Activated gamma-delta T cell treated with Interleukin-2 at 50 U/mL for 16 hours (primary cell): ENCODE results near the gene PASK.
"Not testable (repeated sequence)": the region's sequence is repeated elsewhere in the genome, so short reads cannot be mapped to it uniquely, and the experiment has no call there.

Source experiments
- DNase-seq: peaks from one replicate; pipeline ENCODE4 v3.0.0-alpha.2; 2020

PASK gene

DNA sequence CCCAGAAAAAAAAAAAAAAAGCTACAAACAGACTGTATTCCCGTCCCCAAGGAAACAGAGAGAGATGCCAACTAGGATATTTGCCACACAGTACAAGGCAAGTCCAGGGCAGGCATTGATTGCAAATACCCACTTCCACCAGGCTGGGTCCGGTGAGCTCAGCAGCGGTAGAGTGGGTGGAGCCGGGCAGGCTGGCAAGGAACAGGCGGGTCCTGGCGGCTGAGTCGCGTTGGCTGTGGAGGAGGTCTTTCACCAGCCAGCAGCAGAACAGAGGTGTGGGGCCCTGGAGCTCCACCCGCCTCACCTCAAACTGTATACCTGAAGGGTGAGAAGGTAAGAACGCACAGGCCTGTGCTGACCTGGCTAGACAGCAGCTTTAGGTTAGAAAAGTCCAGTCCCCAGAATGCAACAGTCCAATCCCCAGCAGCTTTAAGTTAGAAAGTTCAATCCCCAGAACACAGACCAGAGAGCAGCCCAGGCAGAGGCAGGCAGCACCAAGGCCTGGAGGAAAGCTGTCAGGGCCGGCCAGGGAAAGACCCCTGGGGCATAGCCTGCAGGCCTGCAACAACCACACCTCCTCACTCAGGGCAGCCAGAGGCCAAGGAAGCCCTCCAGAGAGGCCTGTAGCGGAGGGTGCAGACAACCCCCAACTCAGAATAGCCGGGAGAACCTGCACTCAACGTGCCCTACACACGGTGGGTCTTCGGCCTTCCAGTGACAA, 25.3 kb downstream of the PASK start:
- no peak for DNase-seq

DNA sequence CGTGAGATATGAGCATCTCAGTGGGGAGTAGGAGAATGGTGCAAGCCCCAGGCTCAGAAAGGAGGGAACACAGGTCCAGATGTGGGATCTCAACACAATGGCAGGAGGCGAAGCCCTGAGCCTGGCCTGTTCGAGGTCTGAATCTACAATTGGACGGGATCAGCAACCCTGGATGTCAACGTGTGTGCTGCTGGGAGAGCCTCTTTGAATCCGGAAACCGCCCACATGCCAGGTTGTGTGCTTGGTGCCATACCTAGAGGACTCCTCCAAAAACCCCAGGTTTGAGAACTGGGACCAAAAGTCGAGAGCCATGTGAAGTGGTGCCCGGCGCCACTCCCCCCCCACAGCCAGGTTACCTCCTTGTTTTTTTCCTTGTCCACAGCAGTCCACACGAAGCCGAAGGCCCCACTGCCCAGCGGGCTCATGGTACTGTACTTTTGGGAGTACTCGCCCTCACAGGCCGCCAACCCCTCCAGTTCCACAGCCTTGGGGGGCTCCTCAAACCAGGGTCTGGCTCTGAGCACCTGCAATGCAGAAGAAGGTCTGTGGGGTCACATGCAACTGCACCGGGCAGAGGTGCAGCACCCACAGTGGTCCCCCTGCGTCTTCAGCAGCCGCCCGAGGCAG, 26.8 kb downstream of the PASK start:
- no peak for DNase-seq

DNA sequence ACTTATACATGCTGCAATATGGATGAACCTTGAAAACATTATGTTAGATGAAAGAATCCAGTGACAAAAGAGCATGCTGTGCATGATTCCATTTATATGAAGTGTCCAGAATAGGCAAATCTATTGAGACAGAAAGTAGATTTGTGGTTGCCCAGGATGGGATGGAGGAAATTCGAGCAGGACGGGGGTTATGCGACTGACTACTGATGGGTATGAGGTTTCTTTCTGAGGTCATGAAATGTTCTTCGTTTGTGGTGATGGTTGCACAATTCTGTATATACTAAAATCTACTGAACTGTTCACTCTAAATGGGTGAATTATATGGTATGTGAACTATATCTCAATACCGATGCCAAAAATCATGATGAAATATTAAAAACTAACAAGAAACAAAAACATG, 28.3 kb downstream of the PASK start:
- no peak for DNase-seq

GRCh38 chr2:241120440-241120839, 28.8 kb downstream of the PASK start:
- no peak for DNase-seq

DNA sequence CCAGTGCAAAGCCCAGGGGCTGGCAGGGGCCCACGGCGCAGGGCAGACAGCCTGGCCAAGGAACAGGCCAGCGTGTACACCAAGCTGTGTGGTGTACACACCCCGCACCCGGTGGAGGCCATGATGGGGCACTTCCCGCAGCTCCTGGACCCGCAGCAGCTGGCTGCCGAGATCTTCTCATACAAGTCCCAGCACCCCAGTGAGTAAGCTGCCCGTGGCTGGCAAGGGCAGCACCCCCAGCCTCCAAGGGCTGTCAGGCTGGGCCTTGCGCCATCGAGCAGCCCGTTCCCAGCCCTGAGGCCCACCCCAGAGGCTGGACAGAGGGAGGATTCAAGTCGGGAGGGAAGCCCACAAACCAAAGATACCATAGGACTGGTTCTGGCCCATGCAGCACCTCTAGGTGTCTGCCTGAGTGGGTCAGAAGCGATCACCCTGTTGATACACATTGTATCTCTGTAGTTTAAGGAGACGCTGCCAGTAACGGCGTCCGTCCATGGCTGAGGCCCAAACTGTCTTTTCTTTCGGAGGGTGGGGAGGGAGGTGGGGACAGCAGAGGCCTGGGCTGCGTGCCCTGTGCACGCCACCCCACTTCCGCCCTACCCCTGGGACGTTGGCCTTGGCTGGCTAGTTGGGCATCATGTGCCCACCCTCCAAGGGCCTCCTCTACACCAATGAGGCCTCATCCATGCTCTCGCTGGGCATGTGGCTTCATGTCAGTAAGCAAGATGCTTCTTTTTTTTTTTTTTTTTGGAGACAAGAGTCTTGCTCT, 30.4 kb downstream of the PASK start:
- DNase-seq, result no peak

DNA sequence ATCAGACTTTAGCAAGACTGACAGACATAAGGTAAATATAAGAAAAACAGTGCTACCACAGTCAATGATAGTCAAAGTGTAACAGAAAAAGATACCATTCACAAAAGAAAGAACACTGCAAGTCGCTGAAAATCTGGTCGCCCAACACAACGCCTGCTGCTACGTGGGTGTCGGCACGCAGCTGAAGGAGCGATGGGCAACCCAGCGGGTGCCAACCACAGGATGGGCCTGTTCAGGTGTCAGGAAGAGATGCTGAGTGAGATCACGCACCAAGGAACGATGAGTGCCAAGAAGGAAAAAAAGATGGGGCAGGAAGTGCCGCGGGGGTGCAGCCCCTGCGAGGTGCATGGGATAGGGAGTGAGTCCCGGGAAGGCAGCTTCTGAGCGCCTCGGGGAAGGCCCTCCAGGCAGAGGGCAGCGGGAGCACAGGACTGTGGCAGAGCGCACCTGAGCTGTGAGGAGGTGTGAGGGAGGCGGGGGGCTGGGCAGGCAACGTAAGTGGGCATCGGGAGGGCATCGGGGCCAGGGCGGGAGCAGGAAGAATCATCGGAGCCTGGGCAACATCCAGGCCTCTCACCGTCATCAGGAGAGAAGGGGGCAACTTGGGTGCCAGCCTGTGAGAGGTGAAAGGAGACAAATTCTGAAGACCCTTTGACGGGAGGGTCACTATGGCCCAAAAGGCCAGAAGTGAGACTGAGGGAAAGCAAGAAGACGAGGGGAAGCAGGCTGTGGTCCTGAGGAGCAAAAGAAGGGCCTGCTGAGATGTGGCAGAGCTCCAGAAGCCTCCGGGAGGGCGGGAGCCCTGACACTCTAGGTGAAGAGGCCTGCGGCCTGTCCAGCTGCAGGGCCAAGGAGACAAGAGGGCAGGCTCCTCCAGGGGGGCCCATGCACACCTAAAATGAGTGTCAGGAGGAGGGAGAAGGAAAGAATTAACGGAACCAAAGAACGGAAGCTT, 32.4 kb downstream of the PASK start:
- no peak for DNase-seq

- DNase-seq, result no peak
Observed at GRCh38 chr2:241115361-241115760, 33.9 kb downstream of the PASK start.

DNA sequence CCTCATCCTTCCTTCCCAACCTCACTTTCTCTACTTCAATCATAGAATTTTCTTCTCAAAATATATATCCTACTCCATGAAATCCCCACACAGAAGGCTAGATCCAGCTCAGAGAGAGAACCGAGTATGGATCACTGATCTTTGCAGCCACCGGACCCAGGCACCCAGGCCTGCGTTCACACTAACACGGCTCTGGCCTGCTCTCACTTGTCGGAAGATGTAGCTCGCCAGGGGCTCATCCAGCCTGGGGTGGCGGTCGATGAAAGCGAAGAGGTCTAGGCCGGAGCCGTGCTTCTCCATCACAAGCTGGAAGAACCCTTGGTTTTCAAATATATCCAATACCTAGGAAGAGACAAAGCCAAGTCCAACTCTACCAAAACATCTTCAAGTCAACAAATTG, 34.4 kb downstream of the PASK start:
- DNase-seq, result no peak

DNA sequence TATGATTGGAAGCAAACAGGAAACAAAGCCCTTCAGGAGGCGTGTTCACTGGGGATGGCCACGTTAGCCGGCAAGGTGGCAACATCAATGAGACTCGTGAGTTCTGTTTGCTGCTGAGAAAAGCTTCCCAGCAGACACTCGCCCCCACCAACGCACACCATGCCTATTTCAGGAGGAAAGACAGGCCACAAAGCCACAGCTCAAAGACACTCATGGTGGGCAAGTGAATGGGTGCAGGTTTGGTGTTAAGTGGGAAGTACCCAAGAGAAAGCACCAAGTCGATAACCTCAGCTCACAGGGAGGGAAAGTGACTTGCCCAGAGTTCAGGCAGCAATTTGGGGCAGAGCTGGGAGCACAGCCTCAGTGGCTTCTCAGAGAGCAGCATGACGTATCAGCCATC, 36.7 kb downstream of the PASK start:
- no peak for DNase-seq

- DNase-seq, result no peak
Observed at GRCh38 chr2:241112046-241112445, 37.2 kb downstream of the PASK start.

DNA sequence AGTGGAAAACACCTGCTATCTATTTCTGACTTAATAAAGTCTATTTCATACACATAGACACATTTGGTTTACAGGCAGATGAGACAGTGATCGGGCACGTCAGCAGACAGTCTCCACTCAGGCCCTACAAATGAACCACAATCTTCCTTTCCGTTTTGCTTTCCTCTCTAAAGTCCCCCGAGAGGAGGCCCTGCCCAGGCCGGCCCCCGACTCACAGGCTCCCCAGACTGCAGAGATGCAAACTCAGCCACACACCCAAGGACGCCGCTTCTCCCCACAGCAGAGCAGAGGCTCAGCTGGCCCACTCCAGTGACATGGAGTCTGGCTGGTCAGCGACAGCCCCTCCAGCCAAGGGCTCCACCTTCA, 37.8 kb downstream of the PASK start:
- DNase-seq, result no peak

- DNase-seq, result no peak
Observed at GRCh38 chr2:241110607-241111439, 38.4 kb downstream of the PASK start.

DNA sequence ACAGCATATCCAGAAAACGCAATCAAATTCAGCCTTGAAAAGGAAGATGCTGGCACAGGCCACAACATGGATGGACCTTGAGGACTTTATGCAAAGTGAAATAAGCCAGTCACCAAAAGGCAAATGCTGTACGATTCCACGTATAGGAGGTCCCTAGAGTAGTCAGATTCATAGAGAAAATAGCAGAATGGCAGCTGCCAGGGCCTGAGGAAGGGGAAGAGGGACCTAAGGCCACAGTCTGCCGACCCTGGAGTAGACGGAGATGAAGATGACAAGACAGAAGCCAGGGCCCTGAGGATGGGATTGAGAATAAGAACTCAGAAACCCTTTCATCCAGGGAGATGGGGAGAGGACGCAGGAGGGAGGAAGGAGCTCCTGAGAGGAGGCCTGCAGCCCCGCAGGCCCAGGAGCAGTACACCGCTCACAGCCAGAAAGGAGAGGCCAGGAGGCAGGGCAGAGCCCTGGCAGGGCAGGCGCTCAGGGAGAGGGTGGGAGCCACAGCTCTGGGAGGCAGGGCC, 39.1 kb downstream of the PASK start:
- DNase-seq, result no peak

DNA sequence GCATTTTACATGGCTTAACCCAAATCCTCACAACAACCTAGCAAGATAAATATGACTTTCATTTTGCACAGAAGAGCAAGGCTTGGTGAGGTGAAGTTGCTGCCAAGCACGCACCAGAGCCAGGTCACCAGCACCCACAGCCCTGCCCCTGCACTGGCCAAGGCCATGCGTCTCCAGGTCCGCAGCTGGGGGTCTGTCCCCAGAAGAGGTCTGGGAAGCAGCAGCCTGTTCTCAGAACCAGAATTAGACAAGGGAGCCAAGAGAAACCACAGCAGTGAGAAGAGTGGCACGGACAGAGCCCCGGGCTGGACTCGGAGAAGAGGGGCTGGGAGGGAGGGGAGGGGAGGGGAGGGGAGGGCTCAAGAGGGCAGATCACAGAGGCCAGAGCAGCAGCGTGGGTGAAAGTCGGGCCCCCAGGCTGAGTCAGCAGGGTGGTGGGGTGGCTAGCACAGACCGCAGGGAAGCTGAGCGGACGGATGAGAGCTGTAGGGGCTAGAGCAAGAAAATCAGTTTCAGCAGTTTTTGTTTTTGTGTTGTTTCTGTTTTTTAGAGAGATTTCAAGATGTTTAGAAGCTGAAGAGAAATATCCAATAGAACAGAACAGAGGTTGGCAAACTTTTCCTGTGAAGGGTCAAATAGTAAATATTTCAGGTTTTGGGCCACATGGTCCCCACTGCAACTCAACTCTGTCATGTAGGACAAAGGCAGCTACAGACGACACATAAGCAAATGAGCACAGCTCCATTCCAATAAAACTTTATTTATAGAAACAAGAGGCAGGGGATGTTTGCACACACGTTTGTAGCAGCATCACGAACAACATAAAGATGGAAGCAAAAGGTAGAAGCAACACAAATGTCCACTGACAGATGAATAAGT, 39.8 kb downstream of the PASK start:
- no peak for DNase-seq

DNA sequence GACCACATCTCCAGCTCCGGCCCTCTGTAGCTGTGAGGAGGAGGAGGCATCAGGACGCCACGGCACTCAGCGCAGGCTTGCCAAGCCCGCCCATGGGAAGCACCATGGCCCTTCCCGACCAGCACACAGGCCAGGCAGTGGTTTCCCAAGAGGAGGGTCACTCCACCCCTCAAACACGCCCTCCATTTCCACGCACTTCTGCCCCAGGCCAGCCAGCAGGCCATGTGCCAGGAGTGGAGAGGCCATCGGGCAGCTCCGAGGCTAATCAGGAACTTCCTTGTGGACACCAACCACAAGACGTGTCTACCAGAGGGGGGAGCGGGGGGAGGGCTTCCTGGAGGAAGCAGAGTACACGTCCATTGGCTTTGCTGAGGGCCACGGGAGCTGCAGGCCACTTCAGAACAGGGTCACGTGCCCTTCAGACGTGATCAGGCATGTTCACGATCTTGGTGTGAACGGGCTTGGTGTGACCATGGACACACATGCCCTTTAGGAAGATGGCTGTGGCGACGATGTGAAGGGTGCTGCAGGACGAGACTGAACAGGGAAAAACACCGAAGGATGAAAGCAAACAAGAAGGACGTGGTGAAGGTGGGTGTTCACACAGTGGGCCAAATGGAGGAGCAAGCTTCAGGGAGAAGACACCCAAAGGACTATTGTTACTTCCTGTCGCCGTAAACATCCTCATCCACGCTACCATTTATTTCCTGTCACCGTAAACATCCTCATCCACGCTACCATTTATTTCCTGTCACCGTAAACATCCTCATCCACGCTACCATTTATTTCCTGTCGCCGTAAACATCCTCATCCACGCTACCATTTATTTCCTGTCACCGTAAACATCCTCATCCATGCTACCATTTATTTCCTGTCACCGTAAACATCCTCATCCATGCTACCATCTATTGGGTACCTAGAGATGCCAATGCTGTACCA, 40.7 kb downstream of the PASK start:
- DNase-seq, result no peak

DNA sequence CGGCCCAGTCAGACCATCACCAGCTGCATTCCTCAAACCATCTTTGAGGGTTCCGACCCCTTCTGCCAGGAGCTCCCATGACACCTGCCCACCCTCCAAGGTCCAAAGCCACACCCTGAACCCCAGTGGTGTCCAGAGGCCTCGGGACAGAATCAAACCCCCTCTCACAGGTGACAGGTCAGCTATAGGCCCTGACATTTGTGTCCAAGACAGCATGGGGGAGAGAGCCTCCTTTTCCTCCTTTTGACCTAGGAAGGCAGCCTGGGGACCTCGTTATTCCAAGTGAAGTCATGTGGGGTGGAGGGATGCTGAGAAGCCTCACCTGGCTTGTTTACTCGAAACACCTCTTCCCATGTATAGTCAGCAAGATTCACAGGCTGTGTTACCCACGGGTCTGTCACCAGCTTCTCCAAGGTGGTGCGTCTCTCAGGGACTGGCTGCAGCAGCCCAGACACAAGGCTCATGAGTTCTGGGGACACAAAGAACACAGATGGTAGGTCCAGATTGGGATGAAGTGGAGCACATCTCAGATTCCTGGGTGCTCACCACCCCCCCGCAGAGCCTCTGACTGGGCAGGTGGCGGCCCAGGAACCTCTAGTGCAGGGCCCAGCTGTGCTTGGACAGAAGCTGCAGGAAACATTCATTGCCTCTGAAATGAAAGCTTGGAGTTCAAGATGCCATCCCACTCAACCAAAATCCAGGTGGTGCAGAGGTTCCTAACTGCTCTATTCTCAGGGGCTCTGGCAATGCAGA, 42.1 kb downstream of the PASK start:
- no peak for DNase-seq

- no peak for DNase-seq
Observed at GRCh38 chr2:241105641-241106040, 43.6 kb downstream of the PASK start.

DNA sequence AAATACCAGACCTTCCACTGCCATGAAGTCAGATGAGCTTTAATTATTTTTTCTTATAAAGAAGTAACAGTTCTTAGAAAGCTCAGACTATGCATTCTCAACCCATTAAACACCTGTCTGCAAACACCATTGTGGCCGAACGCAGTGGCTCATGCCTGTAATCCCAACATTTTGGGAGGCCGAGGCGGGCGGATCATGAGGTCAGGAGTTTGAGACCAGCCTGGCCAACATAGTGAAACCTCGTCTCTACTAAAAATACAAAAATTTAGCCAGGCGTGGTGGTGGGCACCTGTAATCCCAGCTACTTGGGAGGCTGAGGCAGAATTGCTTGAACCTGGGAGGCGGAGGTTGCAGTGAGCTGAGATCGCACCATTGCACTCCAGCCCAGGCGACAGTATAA, 44.7 kb downstream of the PASK start:
- DNase-seq, result not testable (repeated sequence)

- DNase-seq, result no peak
Observed at GRCh38 chr2:241103176-241103595, 46.1 kb downstream of the PASK start.
